Mesenchymal stem cell (in vitro differentiated cells and primary cell): ENCODE measurements around the gene LUZP1.

ENCODE experiments used
- DNase-seq: peaks from one replicate; pipeline ENCODE4 v3.0.0-alpha.2; 2013
- H2AFZ ChIP-seq: one replicate; pipeline ENCODE4 v1.6.1; 2013; ENCODE audit warnings: low read depth, mild to moderate bottlenecking, control low read depth, inconsistent platforms, low read length, moderate library complexity
- H2AK5ac ChIP-seq: 2 replicates; pipeline ENCODE4 v1.6.1; 2013; ENCODE audit warnings: low read length, moderate library complexity, mild to moderate bottlenecking, inconsistent platforms; ENCODE audit not compliant: severe bottlenecking
- H2BK120ac ChIP-seq: one replicate; pipeline ENCODE4 v1.6.1; 2013; ENCODE audit warnings: low read depth, mild to moderate bottlenecking, inconsistent platforms, low read length, moderate library complexity
- H2BK12ac ChIP-seq, 2 experiments: one replicate each; pipeline ENCODE4 v1.6.1; 2013; ENCODE audit warnings: inconsistent platforms in 2 of 2, low read length in 2 of 2, mild to moderate bottlenecking in 2 of 2, moderate library complexity in 2 of 2, control low read depth in 1 of 2
- H2BK15ac ChIP-seq: one replicate; pipeline ENCODE4 v1.6.1; 2013; ENCODE audit warnings: mild to moderate bottlenecking, low read depth, inconsistent platforms; ENCODE audit not compliant: poor library complexity, severe bottlenecking
- H2BK5ac ChIP-seq: 2 replicates; pipeline ENCODE4 v1.6.1; 2013; ENCODE audit warnings: low read depth, mild to moderate bottlenecking, low read length, control low read depth, inconsistent platforms; ENCODE audit not compliant: poor library complexity, severe bottlenecking
- H3K14ac ChIP-seq, 2 experiments: one replicate each; pipeline ENCODE4 v1.6.1; 2013; ENCODE audit warnings: inconsistent platforms in 2 of 2, low read length in 2 of 2, control low read depth in 1 of 2, mild to moderate bottlenecking in 1 of 2, moderate library complexity in 1 of 2
- H3K18ac ChIP-seq, 2 experiments: one replicate each; pipeline ENCODE4 v1.6.1; 2013; ENCODE audit warnings: inconsistent platforms in 2 of 2, low read length in 2 of 2, control low read depth in 1 of 2, low read depth in 1 of 2, mild to moderate bottlenecking in 1 of 2
- H3K23ac ChIP-seq, 2 experiments: one replicate each; pipeline ENCODE4 v1.6.1; 2013; ENCODE audit warnings: inconsistent platforms in 2 of 2, low read length in 2 of 2, mild to moderate bottlenecking in 2 of 2, moderate library complexity in 2 of 2, control low read depth in 1 of 2
- H3K27ac ChIP-seq: 2 replicates; pipeline ENCODE4 v1.5.1; 2013; ENCODE audit warnings: mild to moderate bottlenecking, moderate library complexity, low read length, control low read depth, inconsistent platforms; ENCODE audit not compliant: poor library complexity, severe bottlenecking
- H3K27me3 ChIP-seq, 2 experiments: 2 replicates each; pipeline versions ENCODE4 v1.6.1 to v1.7.0; 2013; ENCODE audit warnings: low read length in 2 of 2, mild to moderate bottlenecking in 2 of 2, moderate library complexity in 2 of 2, control low read depth in 1 of 2, inconsistent platforms in 1 of 2; ENCODE audit not compliant: control insufficient read depth in 1 of 2, insufficient read depth in 1 of 2
- H3K36me3 ChIP-seq, 2 experiments: 2 replicates each; pipeline versions ENCODE4 v1.6.1 to v1.7.0; 2013; ENCODE audit warnings: low read length in 2 of 2, control low read depth in 1 of 2, inconsistent platforms in 1 of 2, low read depth in 1 of 2, mild to moderate bottlenecking in 1 of 2; ENCODE audit not compliant: insufficient read depth in 2 of 2, control insufficient read depth in 1 of 2
- H3K4ac ChIP-seq, 2 experiments: one replicate each; pipeline ENCODE4 v1.6.1; 2013; ENCODE audit warnings: inconsistent platforms in 2 of 2, low read length in 2 of 2, mild to moderate bottlenecking in 2 of 2, moderate library complexity in 2 of 2, control low read depth in 1 of 2, low read depth in 1 of 2
- H3K4me1 ChIP-seq: 2 replicates; pipeline ENCODE4 v1.6.1; 2013; ENCODE audit warnings: low read depth, low read length, control low read depth; ENCODE audit not compliant: control insufficient read depth, insufficient read depth
- H3K4me2 ChIP-seq: 2 replicates; pipeline ENCODE4 v1.6.1; 2013; ENCODE audit warnings: low read length, mild to moderate bottlenecking, inconsistent platforms; ENCODE audit not compliant: poor library complexity, severe bottlenecking
- H3K4me3 ChIP-seq, 2 experiments: 2 replicates each; pipeline versions ENCODE4 v1.5.1 to v1.7.0; 2013; ENCODE audit warnings: low read length in 2 of 2, mild to moderate bottlenecking in 2 of 2, control low read depth in 1 of 2, low read depth in 1 of 2; ENCODE audit not compliant: insufficient read depth in 1 of 2
- H3K79me1 ChIP-seq: replicated peaks from 2 replicates; pipeline ENCODE4 v1.6.1; 2013; ENCODE audit warnings: mild to moderate bottlenecking, control low read depth, low read length, inconsistent platforms; ENCODE audit not compliant: poor library complexity, severe bottlenecking
- H3K9ac ChIP-seq: 2 replicates; pipeline ENCODE4 v1.7.0; 2013; ENCODE audit warnings: mild to moderate bottlenecking, low read length, moderate library complexity
- H3K9me3 ChIP-seq: 2 replicates; pipeline ENCODE4 v1.7.0; 2013; ENCODE audit warnings: mild to moderate bottlenecking, low read length; ENCODE audit not compliant: control insufficient read depth
- H4K8ac ChIP-seq: one replicate; pipeline ENCODE4 v1.6.1; 2013; ENCODE audit warnings: inconsistent platforms, mild to moderate bottlenecking, low read length, moderate library complexity
- H4K91ac ChIP-seq: one replicate; pipeline ENCODE4 v1.6.1; 2013; ENCODE audit warnings: mild to moderate bottlenecking, low read length, inconsistent platforms
- WGBS: methylation state at CpG from one replicate; pipeline ENCODE4 v1.1.7; 2013; ENCODE audit warnings: mixed read lengths; 5-methylcytosine and 5-hydroxymethylcytosine counted together

Gene LUZP1

GRCh38 chr1:23100074-23100748, 68.4 kb downstream of the LUZP1 start:
- H3K9me3 ChIP-seq = no peaks in the 10 kb centered on the region
- H2BK12ac ChIP-seq = no peak overlapping the region
- H3K4me3 ChIP-seq = peak overlapping the region in 1 of 2 experiments; percentile 6
- no peak overlapping the region for H4K91ac ChIP-seq
- no peak overlapping the region for H4K8ac ChIP-seq
- peak overlapping the region; percentile 89 for H3K27ac ChIP-seq
- H2AK5ac ChIP-seq = no peak overlapping the region
- peaks cover 8% of the 10 kb centered on the region for H3K4me1 ChIP-seq
- H3K14ac ChIP-seq = no peak overlapping the region
- H3K9ac ChIP-seq = peak overlapping the region; percentile 56
- peak; percentile 99 for DNase-seq
- 8% methylated on average over 2 of the region's 3 CpGs for WGBS
- peaks cover 14% of the 10 kb centered on the region for H3K79me1 ChIP-seq
- no peaks in the 10 kb centered on the region for H3K27me3 ChIP-seq
- peak overlapping the region in 1 of 2 experiments; percentile 45 for H3K18ac ChIP-seq
- peak overlapping the region; percentile 24 for H2BK5ac ChIP-seq
- no peak overlapping the region for H2BK15ac ChIP-seq
- H2BK120ac ChIP-seq = no peak overlapping the region
- H3K4ac ChIP-seq = peak overlapping the region in 1 of 2 experiments; percentile 50
- peaks cover 4 to 7% of the 10 kb centered on the region in 2 experiments for H3K36me3 ChIP-seq
- H3K23ac ChIP-seq = no peak overlapping the region
- peak overlapping the region; percentile 35 for H3K4me2 ChIP-seq
- no peak overlapping the region for H2AFZ ChIP-seq

GRCh38 chr1:23099171-23099536, 69.5 kb downstream of the LUZP1 start:
- H2BK5ac ChIP-seq = no peak overlapping the region
- no peak overlapping the region for H3K4me2 ChIP-seq
- no peak overlapping the region for H2BK15ac ChIP-seq
- H2AFZ ChIP-seq = no peak overlapping the region
- H3K27ac ChIP-seq = no peak overlapping the region
- H3K18ac ChIP-seq = no peak overlapping the region
- no peak overlapping the region for H3K23ac ChIP-seq
- no peak overlapping the region for H2BK120ac ChIP-seq
- no peak overlapping the region for H4K8ac ChIP-seq
- no CpG with 5 or more reads among the region's 1 CpG for WGBS
- H2AK5ac ChIP-seq = no peak overlapping the region
- H3K9ac ChIP-seq = peak overlapping the region; percentile 56
- H3K27me3 ChIP-seq = no peaks in the 10 kb centered on the region
- no peak overlapping the region for H3K14ac ChIP-seq
- peaks cover 8% of the 10 kb centered on the region for H3K4me1 ChIP-seq
- no peak overlapping the region for H3K4ac ChIP-seq
- no peak overlapping the region for H4K91ac ChIP-seq
- H3K9me3 ChIP-seq = no peaks in the 10 kb centered on the region
- no peak for DNase-seq
- H3K36me3 ChIP-seq = peaks cover 4 to 5% of the 10 kb centered on the region in 2 experiments
- H3K4me3 ChIP-seq = peak overlapping the region in 1 of 2 experiments; percentile 9
- peaks cover 16% of the 10 kb centered on the region for H3K79me1 ChIP-seq
- no peak overlapping the region for H2BK12ac ChIP-seq

- peaks cover 8 to 10% of the 10 kb centered on the region in 2 experiments for H3K36me3 ChIP-seq
- H3K23ac ChIP-seq = no peak overlapping the region
- H3K18ac ChIP-seq = no peak overlapping the region
- 55% methylated on average over 11 of the region's 12 CpGs for WGBS
- no peak overlapping the region for H3K14ac ChIP-seq
- H3K27me3 ChIP-seq = no peaks in the 10 kb centered on the region
- H3K4me2 ChIP-seq = no peak overlapping the region
- peak overlapping the region; percentile 56 for H3K9ac ChIP-seq
- H4K91ac ChIP-seq = no peak overlapping the region
- no peak overlapping the region for H4K8ac ChIP-seq
- no peak overlapping the region for H2AK5ac ChIP-seq
- H2BK120ac ChIP-seq = no peak overlapping the region
- H2BK12ac ChIP-seq = no peak overlapping the region
- peak; percentile 86 for DNase-seq
- no peaks in the 10 kb centered on the region for H3K9me3 ChIP-seq
- H3K4me1 ChIP-seq = peaks cover 8% of the 10 kb centered on the region
- H3K4me3 ChIP-seq = peak overlapping the region in 1 of 2 experiments; percentile 25
- no peak overlapping the region for H3K4ac ChIP-seq
- no peak overlapping the region for H3K27ac ChIP-seq
- H3K79me1 ChIP-seq = peaks cover 18% of the 10 kb centered on the region
- H2BK15ac ChIP-seq = no peak overlapping the region
- H2AFZ ChIP-seq = no peak overlapping the region
- H2BK5ac ChIP-seq = no peak overlapping the region
Observed at GRCh38 chr1:23098463-23099170, 70.0 kb downstream of the LUZP1 start.

GRCh38 chr1:23097316-23097715, 71.3 kb downstream of the LUZP1 start:
- H4K91ac ChIP-seq = no peak overlapping the region
- no peak overlapping the region for H2BK5ac ChIP-seq
- peak; percentile 39 for DNase-seq
- no peak overlapping the region for H2BK120ac ChIP-seq
- H2AFZ ChIP-seq = no peak overlapping the region
- no peak overlapping the region for H3K27ac ChIP-seq
- H3K23ac ChIP-seq = no peak overlapping the region
- H3K36me3 ChIP-seq = peaks cover 15 to 23% of the 10 kb centered on the region in 2 experiments
- no peak overlapping the region for H3K4ac ChIP-seq
- H3K9ac ChIP-seq = no peak overlapping the region
- peaks cover 25% of the 10 kb centered on the region for H3K79me1 ChIP-seq
- H2BK15ac ChIP-seq = no peak overlapping the region
- no peaks in the 10 kb centered on the region for H3K9me3 ChIP-seq
- H3K4me3 ChIP-seq = no peak overlapping the region
- H4K8ac ChIP-seq = no peak overlapping the region
- no peaks in the 10 kb centered on the region for H3K27me3 ChIP-seq
- 83% methylated on average over 4 of the region's 6 CpGs for WGBS
- no peak overlapping the region for H2AK5ac ChIP-seq
- no peak overlapping the region for H3K14ac ChIP-seq
- no peak overlapping the region for H3K4me2 ChIP-seq
- H3K4me1 ChIP-seq = peaks cover 5% of the 10 kb centered on the region
- H3K18ac ChIP-seq = no peak overlapping the region
- H2BK12ac ChIP-seq = no peak overlapping the region
